Lower leg skin (tissue), 3 donors: ENCODE data around the gene SLC29A3.

Experiments used
- POLR2A ChIP-seq, 2 donors: fragments of 450-650 bp; IDR thresholded peaks; one replicate each; pipeline ENCODE4 v1.6.1; 2016 to 2017; ENCODE audit warnings: antibody characterized with exemption in 2 of 2, mild to moderate bottlenecking in 1 of 2, moderate library complexity in 1 of 2
- TF ChIP-seq, protein P1 (sequence below), 3 donors: fragments of 450-650 bp; IDR thresholded peaks; one replicate each; pipeline ENCODE4 v1.5.1; 2016; ENCODE audit warnings: antibody characterized with exemption in 3 of 3, mild to moderate bottlenecking in 3 of 3, moderate library complexity in 2 of 3

DNA sequence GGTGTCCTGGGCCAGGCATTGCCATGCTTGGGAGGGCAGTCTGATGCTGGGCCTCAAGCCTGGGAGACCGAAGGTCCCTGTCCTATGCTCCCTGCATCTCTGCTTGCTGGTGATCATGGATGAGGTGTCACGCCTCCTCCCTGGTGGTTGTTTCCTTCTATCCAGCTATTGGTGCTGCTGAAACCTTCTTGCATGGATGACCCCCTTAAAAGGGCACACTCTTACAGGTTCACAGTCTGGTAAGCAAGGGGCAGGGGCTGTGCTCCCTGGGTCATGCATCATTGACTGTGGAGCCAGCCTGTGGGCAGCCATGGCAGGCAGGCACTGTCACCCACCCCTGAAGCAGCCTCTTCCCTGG lies 36.8 kb upstream of the SLC29A3 start:
- no peak for TF ChIP-seq POLR2A (IDR thresholded peaks at IDR 0.05)
- TF ChIP-seq, protein P1, sequence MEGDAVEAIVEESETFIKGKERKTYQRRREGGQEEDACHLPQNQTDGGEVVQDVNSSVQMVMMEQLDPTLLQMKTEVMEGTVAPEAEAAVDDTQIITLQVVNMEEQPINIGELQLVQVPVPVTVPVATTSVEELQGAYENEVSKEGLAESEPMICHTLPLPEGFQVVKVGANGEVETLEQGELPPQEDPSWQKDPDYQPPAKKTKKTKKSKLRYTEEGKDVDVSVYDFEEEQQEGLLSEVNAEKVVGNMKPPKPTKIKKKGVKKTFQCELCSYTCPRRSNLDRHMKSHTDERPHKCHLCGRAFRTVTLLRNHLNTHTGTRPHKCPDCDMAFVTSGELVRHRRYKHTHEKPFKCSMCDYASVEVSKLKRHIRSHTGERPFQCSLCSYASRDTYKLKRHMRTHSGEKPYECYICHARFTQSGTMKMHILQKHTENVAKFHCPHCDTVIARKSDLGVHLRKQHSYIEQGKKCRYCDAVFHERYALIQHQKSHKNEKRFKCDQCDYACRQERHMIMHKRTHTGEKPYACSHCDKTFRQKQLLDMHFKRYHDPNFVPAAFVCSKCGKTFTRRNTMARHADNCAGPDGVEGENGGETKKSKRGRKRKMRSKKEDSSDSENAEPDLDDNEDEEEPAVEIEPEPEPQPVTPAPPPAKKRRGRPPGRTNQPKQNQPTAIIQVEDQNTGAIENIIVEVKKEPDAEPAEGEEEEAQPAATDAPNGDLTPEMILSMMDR (IDR thresholded peaks at IDR 0.05), result no peak
